Stomach (tissue), 9 donors: ENCODE measurements around the gene SYNDIG1. TPM values are rescaled to one million over a fixed set of nuclear protein-coding genes. Genes with fewer than 3 reads are reported as not detected.

Source experiments
- DNase-seq, 2 donors: peaks; one replicate each; pipeline versions ENCODE4 v3.0.0 to v3.0.0-alpha.2; 2013 to 2019
- H3K27ac ChIP-seq, 5 donors: fragments of 200-600 bp in 4 of 5; sonication (generic) in 4 of 5; one replicate each; pipeline ENCODE4 v1.5.1; 2013 to 2019; ENCODE audit warnings: mild to moderate bottlenecking in 1 of 5, moderate library complexity in 1 of 5
- H3K27me3 ChIP-seq, 3 donors: fragments of 200-600 bp; sonication (generic); one replicate each; pipeline ENCODE4 v1.5.1; 2017 to 2019; ENCODE audit warnings: mixed run types in 1 of 3
- H3K36me3 ChIP-seq, 4 donors: fragments of 200-600 bp; sonication (generic); 1 replicate in 3 of 4; 2 replicates in 1 of 4; pipeline ENCODE4 v1.5.1; 2016 to 2019
- H3K4me1 ChIP-seq, 4 donors: fragments of 200-600 bp; sonication (generic); one replicate each; pipeline ENCODE4 v1.5.1; 2016 to 2019
- H3K4me3 ChIP-seq, 4 donors: fragments of 200-600 bp; sonication (generic) in 3 of 4; one replicate each; pipeline ENCODE4 v1.5.1; 2016 to 2019; ENCODE audit warnings: mild to moderate bottlenecking in 1 of 4
- H3K9me3 ChIP-seq, 4 donors: fragments of 200-600 bp; sonication (generic); one replicate each; pipeline ENCODE4 v1.5.1; 2016 to 2019
- EP300 ChIP-seq: sonication (generic); formaldehyde crosslinking; IDR thresholded peaks from one replicate; pipeline ENCODE4 v1.6.1; 2017; ENCODE audit warnings: antibody characterized with exemption
- POLR2A ChIP-seq, 4 donors: fragments of 450-650 bp; IDR thresholded peaks; one replicate each; pipeline ENCODE4 v1.6.1; 2016; ENCODE audit warnings: antibody characterized with exemption in 4 of 4, control low read depth in 2 of 4, mild to moderate bottlenecking in 1 of 4, moderate library complexity in 1 of 4
- POLR2AphosphoS5 ChIP-seq, 3 donors: sonication (generic); formaldehyde crosslinking; IDR thresholded peaks; one replicate each; pipeline ENCODE4 v1.6.1; 2016; ENCODE audit warnings: antibody characterized with exemption in 3 of 3
- WGBS, 5 donors: extraction: QIAGEN DNeasy Blood & Tissue Kit in 3 of 5; methylation state at CpG; one replicate each; pipeline versions ENCODE4 v1.1.5 to v1.1.7; 2013 to 2018; 5-methylcytosine and 5-hydroxymethylcytosine counted together
- intact Hi-C: fragments of 100-400 bp; cut with DNase I; formaldehyde crosslinking; loops from one replicate; pipeline ENCODE4 v1.15.1; 2023; ENCODE audit warnings: low total_unique reads
- polyA plus RNA-seq, 3 donors: library from polyadenylated mRNA; stranded (reverse); fragments of 200-250 nt; gene quantifications; one replicate each; pipeline ENCODE4 v1.2.3, GENCODE V29; 2013
- total RNA-seq, 5 donors: library from RNA; depleted of rRNA; stranded (reverse); fragments of >200 nt; gene quantifications; one replicate each; pipeline versions ENCODE4 v1.1.0 to v1.2.3, GENCODE V29; 2014 to 2016
- TF ChIP-seq, protein P1 (sequence below), 7 experiments: fragments of 450-650 bp in 4 of 7; fragments of 200-600 bp in 3 of 7; sonication (generic) in 3 of 7; IDR thresholded peaks; one replicate each; pipeline ENCODE4 v1.5.1; 2016 to 2019; ENCODE audit warnings: antibody characterized with exemption in 7 of 7, control low read depth in 2 of 7, mild to moderate bottlenecking in 1 of 7
- donor health status: healthy with polysubstance abuse.
- donor health status: Bipolar disorder and iron deficiency.
- donor health status: healthy.

Gene SYNDIG1
- total and polyA plus RNA-seq, 8 donors, result 0.29 to 2.0 (median 0.89) TPM; not detected in 4

DNA sequence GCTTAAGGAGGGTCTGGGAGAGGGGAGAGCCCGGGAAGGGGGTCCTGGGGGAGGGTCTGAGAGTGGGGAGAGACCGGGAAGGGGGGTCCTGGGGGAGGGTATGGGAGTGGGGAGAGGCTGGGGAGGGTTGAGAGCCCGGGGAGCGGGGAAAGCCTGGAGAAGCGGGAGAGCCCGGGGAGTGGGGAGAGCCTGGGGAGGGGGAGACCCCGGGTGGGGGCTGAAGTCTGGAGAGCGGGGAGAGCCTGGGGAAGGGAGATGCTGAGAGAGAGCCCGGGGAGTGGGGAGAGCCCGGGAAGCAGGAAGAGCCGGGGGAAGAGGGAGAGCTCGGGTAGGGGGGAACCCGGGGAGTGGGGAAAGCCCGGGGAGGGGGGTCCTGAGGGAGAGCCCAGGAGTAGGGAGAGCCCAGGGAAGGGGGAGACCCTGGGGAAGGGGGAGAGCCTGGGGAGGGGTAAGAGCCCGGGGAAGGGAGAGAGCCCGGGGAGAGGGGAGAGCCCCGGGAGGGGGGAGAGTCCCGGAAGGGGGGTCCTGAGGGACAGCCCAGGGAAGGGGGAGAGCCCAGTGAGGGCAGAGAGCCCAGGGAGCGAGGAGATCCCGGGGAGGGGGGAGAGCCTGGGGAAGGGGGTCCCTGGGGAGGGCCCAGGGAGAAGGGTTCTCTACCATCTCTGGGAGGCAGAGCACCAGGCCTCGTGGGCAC, 148.5 kb downstream of the SYNDIG1 start:
- no peak for TF ChIP-seq POLR2A (IDR thresholded peaks at IDR 0.05)
- no peak for TF ChIP-seq POLR2AphosphoS5 (IDR thresholded peaks at IDR 0.05)
- TF ChIP-seq, protein P1, sequence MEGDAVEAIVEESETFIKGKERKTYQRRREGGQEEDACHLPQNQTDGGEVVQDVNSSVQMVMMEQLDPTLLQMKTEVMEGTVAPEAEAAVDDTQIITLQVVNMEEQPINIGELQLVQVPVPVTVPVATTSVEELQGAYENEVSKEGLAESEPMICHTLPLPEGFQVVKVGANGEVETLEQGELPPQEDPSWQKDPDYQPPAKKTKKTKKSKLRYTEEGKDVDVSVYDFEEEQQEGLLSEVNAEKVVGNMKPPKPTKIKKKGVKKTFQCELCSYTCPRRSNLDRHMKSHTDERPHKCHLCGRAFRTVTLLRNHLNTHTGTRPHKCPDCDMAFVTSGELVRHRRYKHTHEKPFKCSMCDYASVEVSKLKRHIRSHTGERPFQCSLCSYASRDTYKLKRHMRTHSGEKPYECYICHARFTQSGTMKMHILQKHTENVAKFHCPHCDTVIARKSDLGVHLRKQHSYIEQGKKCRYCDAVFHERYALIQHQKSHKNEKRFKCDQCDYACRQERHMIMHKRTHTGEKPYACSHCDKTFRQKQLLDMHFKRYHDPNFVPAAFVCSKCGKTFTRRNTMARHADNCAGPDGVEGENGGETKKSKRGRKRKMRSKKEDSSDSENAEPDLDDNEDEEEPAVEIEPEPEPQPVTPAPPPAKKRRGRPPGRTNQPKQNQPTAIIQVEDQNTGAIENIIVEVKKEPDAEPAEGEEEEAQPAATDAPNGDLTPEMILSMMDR (IDR thresholded peaks at IDR 0.05), result no peak
- no peak for TF ChIP-seq EP300
- Histone ChIP-seq H3K4me1 (no peaks in the 10 kb centered on the region), H3K9me3 (no peaks in the 10 kb centered on the region), H3K36me3 (no peaks in the 10 kb centered on the region), H3K27ac (no peak overlapping the region), H3K4me3 (no peak overlapping the region), H3K27me3 (peaks cover 0 to 25% (median 0%) of the 10 kb centered on the region in 3 donors)
- 57 to 80% (median 73%) methylated on average over 13 to 21 of the region's 21 CpGs for WGBS, 5 donors
- intact Hi-C loops, result no loop called here
- DNase-seq, result no peak

DNA sequence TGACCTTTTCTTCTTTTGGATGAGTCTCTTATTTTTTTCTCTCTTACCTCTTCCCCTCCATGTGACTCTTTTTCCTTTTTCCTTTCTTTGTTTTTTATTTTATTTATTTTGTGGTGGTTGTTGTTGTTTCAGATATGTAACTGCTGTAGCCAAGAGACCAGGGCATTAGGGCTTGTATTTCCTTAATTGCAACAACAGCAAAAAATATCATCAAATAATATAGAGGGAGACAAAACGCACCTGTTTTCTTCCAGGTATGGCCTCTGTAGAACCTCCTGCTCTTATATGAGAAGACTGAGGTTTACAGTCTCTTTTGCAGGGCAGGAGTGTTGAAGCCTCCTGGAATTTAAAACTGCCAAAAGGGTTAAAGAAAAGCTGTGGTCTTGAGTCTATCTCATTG, 149.3 kb downstream of the SYNDIG1 start:
- intact Hi-C loops, result no loop called here
- H3K4me1 ChIP-seq, result no peaks in the 10 kb centered on the region
- DNase-seq, result no peak

DNA sequence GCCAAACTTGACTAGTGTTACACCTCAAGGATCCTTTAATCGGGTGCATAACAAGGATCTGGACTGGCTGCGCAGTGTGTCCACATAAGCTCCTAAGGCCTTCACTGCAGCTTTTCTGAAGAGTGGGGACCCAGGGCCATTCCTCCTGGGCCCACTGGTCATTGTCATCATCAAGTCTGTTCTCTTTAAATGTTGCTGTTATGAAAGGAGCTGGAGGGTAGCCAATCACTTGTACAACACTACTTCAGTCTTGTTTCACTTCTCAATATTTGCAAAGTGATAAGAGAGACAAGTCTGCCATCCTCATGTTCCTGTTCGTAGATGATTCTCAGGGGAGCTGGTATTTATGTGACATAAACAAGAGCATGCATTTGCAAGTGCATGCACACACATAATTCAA, 149.8 kb downstream of the SYNDIG1 start:
- H3K4me3 ChIP-seq, result no peak overlapping the region
- no peak overlapping the region for H3K27ac ChIP-seq
- intact Hi-C loops, result no loop called here
- WGBS, 5 donors, result 66 to 73% (median 69%) methylated on average over 3 of the region's 3 CpGs
- no peak for DNase-seq
- no peaks in the 10 kb centered on the region for H3K4me1 ChIP-seq
- H3K9me3 ChIP-seq, result no peaks in the 10 kb centered on the region
- no peaks in the 10 kb centered on the region for H3K36me3 ChIP-seq
- H3K27me3 ChIP-seq, result peaks cover 0 to 20% (median 0%) of the 10 kb centered on the region in 3 donors
- no peak for TF ChIP-seq EP300
- no peak for TF ChIP-seq POLR2A (IDR thresholded peaks at IDR 0.05)
- TF ChIP-seq POLR2AphosphoS5 (IDR thresholded peaks at IDR 0.05), result no peak
- TF ChIP-seq, protein P1 (IDR thresholded peaks at IDR 0.05), result no peak

More for the DNA sequence above, 149.3 kb downstream of the SYNDIG1 start:
- peaks cover 0 to 20% (median 0%) of the 10 kb centered on the region in 3 donors for H3K27me3 ChIP-seq
- no peaks in the 10 kb centered on the region for H3K36me3 ChIP-seq
- no peak overlapping the region for H3K4me3 ChIP-seq
- H3K27ac ChIP-seq, result no peak overlapping the region
- 50 to 78% (median 65%) methylated on average over 1 of the region's 1 CpG for WGBS, 5 donors
- H3K9me3 ChIP-seq, result no peaks in the 10 kb centered on the region
- TF ChIP-seq POLR2A (IDR thresholded peaks at IDR 0.05) (no peak), EP300 (no peak), POLR2AphosphoS5 (IDR thresholded peaks at IDR 0.05) (no peak)
- TF ChIP-seq, protein P1 (IDR thresholded peaks at IDR 0.05), result no peak

DNA sequence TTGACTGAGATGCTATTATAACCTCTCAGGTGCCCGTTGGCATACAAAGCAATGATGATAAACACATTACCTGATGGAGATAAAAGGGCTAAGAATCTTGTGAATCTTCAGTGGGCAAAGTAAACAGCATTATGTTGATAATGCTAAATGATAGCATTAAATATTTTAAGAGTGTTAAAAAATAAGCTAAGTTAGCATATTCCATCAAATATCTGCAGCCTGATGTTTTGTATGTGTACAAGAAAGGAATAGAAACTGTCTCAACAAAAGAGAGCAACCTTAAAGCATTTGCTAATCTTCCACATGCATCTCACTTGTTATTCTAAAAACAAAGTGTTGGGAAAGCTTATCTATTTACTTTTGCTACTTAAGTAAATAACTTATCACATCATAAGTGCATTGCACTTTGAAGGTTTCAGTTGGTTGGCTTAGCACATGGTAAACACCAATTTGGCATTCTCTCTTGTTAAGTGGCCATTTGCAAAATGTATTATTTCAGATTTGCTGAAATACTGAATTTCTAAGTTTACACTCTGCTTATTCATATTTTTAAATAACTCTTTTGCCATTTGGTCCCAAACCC, 151.6 kb downstream of the SYNDIG1 start:
- H3K9me3 ChIP-seq, result no peaks in the 10 kb centered on the region
- no peak overlapping the region for H3K4me3 ChIP-seq
- no peak for TF ChIP-seq EP300
- TF ChIP-seq, protein P1 (IDR thresholded peaks at IDR 0.05), result no peak
- no peak for TF ChIP-seq POLR2AphosphoS5 (IDR thresholded peaks at IDR 0.05)
- no peak for TF ChIP-seq POLR2A (IDR thresholded peaks at IDR 0.05)
- peaks cover 0 to 20% (median 0%) of the 10 kb centered on the region in 3 donors for H3K27me3 ChIP-seq
- WGBS, 5 donors, result 48 to 83% (median 68%) methylated on average over 1 of the region's 1 CpG
- DNase-seq, result no peak
- H3K4me1 ChIP-seq, result no peaks in the 10 kb centered on the region
- intact Hi-C loops, result no loop called here
- H3K36me3 ChIP-seq, result no peaks in the 10 kb centered on the region
- no peak overlapping the region for H3K27ac ChIP-seq
